ENCODE results near the gene ZFR2.
"Not testable (repeated sequence)": the region's sequence is repeated elsewhere in the genome, so short reads cannot be mapped to it uniquely, and the experiment has no call there.

ZFR2 gene

DNA sequence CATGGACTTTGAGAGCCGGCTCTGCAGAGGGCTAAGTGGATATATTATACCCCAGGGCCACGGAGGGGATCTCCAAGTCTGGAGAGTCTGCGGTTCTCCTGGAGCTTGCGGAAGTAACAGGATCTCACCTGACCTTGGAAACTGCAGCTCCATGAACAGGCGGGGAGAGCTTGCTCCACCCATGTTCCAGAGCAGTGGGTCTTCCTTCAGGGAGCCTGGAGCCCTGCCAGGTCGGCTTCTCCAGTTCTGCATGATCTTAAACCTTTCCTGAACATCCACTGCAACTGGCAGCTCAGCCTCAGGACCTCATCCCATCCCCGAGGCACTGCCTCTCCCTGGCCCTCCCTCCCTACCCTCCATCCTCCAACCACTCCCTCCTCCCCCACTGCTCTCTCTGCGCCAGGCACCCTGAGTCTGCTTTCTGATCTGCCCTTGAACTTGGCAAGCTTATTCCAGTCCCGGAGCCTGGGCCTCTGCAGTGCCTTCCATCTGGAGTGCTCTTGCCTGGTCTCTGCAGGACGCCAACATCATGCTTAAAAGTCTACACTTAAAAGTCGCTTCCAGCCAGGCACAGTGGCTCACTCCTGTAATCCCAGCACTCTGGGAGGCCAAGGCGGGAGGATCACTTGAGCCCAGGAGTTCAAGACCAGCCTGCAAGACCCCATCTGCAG is 24.8 kb upstream of the ZFR2 start:
- no peak for ATAC-seq (replicated peaks)
- H3K27ac Mint-ChIP-seq = no peak overlapping the region
- H3K4me3 Mint-ChIP-seq = no peak overlapping the region
- DNase-seq = no peak
- no peaks in the 10 kb centered on the region for H3K4me1 Mint-ChIP-seq
- peaks cover 0 to 4% of the 10 kb centered on the region in 2 donors for H3K27me3 Mint-ChIP-seq
- H3K9me3 Mint-ChIP-seq = no peaks in the 10 kb centered on the region
- no peaks in the 10 kb centered on the region for H3K36me3 Mint-ChIP-seq

DNA sequence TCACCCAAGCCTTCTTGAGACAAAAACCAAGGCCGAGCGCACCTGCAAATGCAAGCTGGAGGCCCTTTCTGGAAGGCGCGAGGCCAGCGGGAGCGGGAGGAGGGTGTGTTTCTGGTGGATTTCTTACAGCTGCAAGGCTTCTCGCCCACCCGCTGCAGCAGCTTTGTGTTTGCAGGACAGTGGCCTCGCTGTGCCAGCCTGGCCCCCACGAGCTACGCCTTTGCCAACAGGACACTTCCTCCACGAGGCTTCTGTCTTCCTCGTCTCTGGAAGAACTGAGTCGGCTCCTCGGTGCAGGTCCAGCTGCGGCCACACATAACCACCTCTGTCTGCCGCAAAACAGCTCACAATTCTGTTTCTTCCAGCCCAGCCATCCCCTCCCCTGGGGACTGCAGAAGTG is 21.8 kb upstream of the ZFR2 start:
- no peaks in the 10 kb centered on the region for H3K4me1 Mint-ChIP-seq
- H3K4me3 Mint-ChIP-seq = no peak overlapping the region
- no peaks in the 10 kb centered on the region for H3K9me3 Mint-ChIP-seq
- H3K27me3 Mint-ChIP-seq = peaks cover 0 to 4% of the 10 kb centered on the region in 2 donors
- DNase-seq (no peak), ATAC-seq (replicated peaks) (no peak)
- no peak overlapping the region for H3K27ac Mint-ChIP-seq
- no peaks in the 10 kb centered on the region for H3K36me3 Mint-ChIP-seq

DNA sequence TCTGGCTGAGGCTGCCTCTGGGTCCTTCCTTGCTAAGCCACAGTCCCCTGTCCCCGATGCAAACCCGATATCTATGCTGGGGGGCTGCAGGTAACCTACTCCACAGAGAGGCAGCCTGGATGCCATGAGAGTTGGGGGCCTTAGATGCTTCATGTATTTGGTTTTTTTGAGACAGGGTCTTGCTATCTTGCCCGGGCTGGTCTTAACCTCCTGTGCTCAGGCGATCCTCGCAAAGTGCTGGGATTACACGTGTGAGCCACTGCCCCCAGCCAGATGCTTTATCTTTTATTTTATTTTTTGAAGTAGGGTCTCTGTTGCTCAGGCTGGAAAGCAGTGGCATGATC is 13.2 kb upstream of the ZFR2 start:
- no peak for ATAC-seq (replicated peaks)
- no peaks in the 10 kb centered on the region for H3K9me3 Mint-ChIP-seq
- peaks cover 48 to 57% of the 10 kb centered on the region in 2 donors for H3K27me3 Mint-ChIP-seq

DNA sequence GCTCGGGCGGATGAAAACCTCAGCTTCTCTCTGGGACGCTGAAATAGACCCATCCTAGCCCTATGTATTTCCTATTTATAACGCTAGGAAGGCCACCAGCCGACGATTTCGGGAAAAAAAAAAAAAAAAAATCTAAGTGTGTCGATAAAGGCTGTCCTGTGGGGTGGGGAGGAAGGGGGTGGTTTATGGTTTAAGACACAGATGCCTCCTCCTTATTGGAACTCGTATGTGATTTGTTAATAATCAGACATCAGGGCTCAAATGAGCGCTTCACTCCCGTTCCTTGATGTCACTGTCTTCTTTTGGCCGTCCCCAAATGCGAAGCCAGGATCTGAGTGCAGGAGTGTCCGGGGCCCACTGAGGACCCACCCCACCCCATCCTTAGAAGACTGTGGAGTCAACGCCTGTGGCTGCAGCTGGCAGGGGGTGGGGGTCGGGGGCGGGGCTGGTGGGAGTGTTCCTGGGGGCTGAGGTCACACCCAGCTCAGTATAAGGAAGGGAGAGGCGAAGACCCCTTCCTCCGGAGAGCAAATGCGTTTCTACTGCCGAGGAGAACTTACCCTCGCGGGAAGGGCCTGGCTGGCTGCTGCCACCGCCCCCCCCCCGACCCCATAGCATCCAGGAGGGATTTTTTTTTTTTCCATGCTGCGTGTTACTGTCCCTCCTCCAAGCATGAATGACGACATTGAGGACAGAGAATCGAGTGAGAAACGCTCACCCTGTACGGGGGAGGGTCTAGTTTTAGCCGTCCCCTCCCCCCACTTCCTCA is 12.6 kb upstream of the ZFR2 start:
- peak in 1 of 2 donors; percentile 34 for ATAC-seq (replicated peaks)
- H3K27me3 Mint-ChIP-seq = peaks cover 48 to 60% of the 10 kb centered on the region in 2 donors
- peaks cover 4 to 13% of the 10 kb centered on the region in 2 donors for H3K4me1 Mint-ChIP-seq
- H3K36me3 Mint-ChIP-seq = no peaks in the 10 kb centered on the region
- peak overlapping the region in 1 of 2 donors; percentile 29 for H3K4me3 Mint-ChIP-seq
- H3K27ac Mint-ChIP-seq = no peak overlapping the region
- no peaks in the 10 kb centered on the region for H3K9me3 Mint-ChIP-seq
- no peak for DNase-seq

More for the DNA sequence above, 13.2 kb upstream of the ZFR2 start:
- H3K36me3 Mint-ChIP-seq = no peaks in the 10 kb centered on the region
- no peak overlapping the region for H3K4me3 Mint-ChIP-seq
- H3K27ac Mint-ChIP-seq = no peak overlapping the region
- DNase-seq = no peak
- H3K4me1 Mint-ChIP-seq = peaks cover 4 to 13% of the 10 kb centered on the region in 2 donors

DNA sequence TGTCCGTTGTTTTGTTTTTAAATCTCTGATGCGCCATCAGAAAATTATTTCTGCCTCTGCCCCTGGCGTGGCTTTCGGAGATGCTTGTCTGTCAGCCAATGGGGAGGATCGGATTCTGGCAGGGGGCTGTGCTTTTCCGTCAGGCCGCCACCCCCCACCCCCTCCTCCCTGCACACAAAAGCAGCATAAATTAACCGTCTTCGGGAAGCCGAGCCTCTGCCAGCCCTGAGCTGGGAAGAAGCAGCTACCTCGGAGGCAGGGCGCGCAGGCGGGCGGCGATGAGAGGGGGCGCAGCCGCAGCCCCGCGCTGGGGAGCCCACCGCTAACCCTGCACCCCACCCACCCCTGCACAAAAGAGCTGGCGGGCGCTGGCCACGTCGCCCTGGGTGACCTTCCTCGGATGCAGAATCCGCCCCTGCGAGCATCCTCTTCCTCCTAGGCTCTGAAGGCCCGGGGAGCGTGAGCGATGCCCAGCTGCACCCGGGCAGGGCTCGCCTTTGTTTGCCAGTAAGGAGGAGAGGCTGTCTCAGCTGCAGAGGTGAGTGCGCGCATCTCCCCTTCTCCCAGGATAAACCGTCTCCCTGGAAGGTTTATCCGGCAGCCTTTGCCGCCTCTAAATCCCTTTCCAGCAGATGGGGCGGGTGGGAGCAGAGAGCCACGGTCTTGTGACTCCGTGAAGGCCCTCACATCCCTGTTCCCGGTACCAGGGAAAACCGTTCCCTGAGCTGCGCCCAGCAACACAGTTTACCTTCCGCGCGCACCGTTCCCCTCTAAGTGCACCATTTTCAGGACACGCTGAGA is 11.8 kb upstream of the ZFR2 start, which contains the start of gene ATCAY:
TSS of gene ATCAY (plus strand) at position 215 of the 801 bp plus-strand sequence. CDS start 5,083 bp downstream, outside the sequence.
- Mint-ChIP-seq H3K27me3 (peaks cover 48 to 60% of the 10 kb centered on the region in 2 donors), H3K4me1 (peaks cover 4 to 13% of the 10 kb centered on the region in 2 donors), H3K9me3 (no peaks in the 10 kb centered on the region), H3K36me3 (no peaks in the 10 kb centered on the region), H3K4me3 (peak within 1 kb of the TSS in 1 of 2 donors; percentile 29), H3K27ac (no peak within 1 kb of the TSS)
- no peak for ATAC-seq (replicated peaks)
- DNase-seq = no peak

DNA sequence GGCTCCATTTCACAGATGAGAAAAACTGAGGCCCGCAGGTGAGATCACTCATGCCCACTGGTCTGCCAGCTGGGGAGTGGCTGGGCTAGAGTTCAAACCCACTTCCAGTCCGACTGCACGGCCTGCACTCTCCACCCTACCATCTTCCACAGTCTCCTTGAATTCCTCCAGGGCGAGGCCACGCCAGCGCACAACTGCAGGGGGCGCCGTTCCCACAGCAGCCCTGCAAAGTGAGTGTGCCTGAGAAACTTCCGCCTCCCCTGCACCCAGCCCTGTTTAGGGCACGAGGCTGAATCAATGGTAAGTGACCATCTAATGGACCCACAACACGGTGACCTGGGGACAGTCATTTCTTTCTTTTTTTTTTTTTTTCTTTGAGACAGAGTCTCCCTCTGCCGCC is 10.8 kb upstream of the ZFR2 start:
- Mint-ChIP-seq H3K27me3 (peaks cover 48 to 67% of the 10 kb centered on the region in 2 donors), H3K4me3 (no peak overlapping the region), H3K36me3 (no peaks in the 10 kb centered on the region), H3K27ac (no peak overlapping the region), H3K4me1 (peaks cover 4 to 13% of the 10 kb centered on the region in 2 donors), H3K9me3 (no peaks in the 10 kb centered on the region)
- no peak for DNase-seq
- ATAC-seq (replicated peaks) = no peak

DNA sequence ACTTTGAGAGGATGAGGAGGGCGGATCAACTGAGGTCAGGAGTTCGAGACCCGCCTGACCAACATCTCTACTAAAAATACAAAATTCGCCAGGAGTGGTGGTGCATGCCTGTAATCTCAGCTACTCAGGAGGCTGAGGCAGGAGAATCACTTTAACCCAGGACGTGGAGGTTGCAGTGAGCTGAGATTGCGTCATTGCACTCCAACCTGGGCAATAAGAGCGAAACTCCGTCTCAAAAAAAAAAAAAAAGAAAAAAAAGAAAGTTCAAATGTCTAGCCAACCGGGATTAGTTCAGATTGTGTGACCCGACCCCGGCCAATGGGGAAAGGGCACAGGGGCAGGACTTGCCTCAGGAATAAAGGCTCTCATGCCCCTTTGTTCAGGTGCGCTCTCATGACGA is 5.9 kb upstream of the ZFR2 start:
- not testable (repeated sequence) for H3K9me3 Mint-ChIP-seq; H3K4me3 Mint-ChIP-seq; H3K4me1 Mint-ChIP-seq; H3K27ac Mint-ChIP-seq; DNase-seq; H3K36me3 Mint-ChIP-seq; ATAC-seq (replicated peaks)
- H3K27me3 Mint-ChIP-seq = peaks cover 30 to 58% of the 10 kb centered on the region in 2 donors

DNA sequence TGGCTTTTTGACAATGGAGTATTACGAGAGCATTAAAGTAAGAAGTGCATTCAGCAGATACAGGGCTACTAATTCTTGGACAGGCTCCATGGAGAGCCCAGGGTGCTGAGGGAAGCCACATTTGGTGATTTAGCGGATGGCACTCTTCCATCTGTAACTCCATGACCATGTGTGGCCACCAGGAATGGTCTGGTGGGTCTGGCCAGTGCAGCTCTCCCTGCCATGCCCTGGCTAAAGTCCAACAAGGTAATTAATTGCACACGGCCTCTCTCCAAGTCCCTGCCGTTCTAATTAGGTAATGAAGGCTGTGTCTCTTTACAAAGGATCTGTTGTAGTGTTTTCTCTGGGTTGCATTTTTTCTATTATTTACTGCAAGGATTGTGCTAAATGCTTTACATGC is 4.3 kb upstream of the ZFR2 start:
- no peak overlapping the region for H3K27ac Mint-ChIP-seq
- peaks cover 32 to 58% of the 10 kb centered on the region in 2 donors for H3K27me3 Mint-ChIP-seq
- H3K36me3 Mint-ChIP-seq = peaks cover 7% of the 10 kb centered on the region in 2 donors
- no peak for DNase-seq
- no peak for ATAC-seq (replicated peaks)
- H3K4me1 Mint-ChIP-seq = peaks cover 7 to 9% of the 10 kb centered on the region in 2 donors
- H3K4me3 Mint-ChIP-seq = no peak overlapping the region
- H3K9me3 Mint-ChIP-seq = peaks cover 7% of the 10 kb centered on the region in 2 donors

DNA sequence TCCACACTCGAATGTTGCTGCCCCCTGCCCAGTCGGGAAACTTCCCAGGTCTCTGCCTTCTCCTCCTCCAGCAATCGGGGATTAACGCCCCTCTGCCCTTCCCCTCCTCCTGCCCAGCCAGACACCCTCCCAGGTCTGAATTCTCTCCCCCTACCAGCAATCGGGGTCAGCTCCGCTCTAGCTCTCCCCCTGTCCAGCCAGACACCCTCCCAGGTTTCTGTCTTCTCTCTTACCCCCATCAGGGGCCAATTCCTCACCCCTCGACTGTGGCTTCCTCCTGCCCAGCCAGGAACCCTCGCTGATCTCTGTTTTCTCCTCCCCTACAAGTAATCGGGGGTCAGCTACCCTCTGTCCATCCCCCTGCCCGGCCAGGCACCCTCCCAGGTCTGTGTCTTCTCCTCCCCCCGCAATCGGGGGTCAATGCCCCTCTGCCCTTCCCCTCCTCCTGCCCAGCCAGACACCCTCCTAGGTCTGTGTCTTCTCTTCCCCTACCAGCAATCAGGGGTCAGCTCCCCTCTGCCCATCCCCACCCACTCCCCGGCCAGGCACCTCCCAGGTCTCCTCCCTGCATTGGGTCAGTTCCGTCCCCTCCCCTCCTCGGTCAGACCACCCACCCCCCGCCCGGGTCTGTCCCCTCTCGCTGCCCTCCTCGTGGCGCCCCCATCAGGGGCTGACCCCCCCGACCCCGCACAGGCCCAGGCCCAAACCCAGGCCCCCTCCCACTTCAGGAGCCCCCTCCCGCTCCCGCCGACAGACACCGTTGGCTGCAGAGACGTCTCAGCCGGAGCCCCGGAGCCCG is 668 bp downstream of the ZFR2 start:
- Mint-ChIP-seq H3K4me1 (peaks cover 9 to 10% of the 10 kb centered on the region in 2 donors), H3K9me3 (peaks cover 7% of the 10 kb centered on the region in 2 donors), H3K4me3 (no peak overlapping the region), H3K27ac (no peak overlapping the region), H3K36me3 (peaks cover 7% of the 10 kb centered on the region in 2 donors), H3K27me3 (peaks cover 46 to 51% of the 10 kb centered on the region in 2 donors)
- ATAC-seq (replicated peaks) = no peak
- DNase-seq = no peak

DNA sequence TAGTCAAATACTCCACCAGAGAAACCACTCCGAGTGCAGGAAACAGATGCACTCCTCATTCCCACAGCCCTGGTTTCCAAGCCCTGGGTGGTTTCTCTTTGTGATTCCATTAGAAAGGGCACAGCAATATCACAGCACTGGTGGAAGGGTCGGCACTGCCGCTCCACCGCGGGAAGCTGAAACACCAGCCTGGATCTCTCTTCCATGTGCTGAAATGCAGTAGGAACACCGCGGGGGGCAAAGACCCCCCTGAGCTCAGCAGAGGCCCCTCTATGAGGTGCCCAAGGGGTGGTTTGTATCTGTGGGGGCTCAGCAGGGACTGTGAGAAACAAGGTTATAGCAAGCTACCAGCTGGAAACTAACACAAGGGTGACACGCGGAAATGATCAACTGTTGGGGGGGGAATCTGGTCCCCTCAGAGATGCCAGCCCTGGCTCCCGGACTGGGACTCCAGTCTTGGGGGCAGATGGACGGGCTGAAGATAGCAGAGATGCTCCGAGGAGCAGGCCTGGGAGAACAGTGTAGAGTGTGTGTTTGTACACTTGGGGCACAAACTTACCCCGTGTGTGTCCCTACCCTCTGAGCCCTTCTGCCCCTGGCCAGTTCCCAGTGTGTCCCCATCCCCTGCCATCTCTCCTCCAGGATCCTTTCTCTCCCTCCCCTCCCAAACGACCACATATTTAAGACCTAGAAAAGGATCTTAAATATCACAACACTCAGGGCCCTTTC is 1.8 kb downstream of the ZFR2 start:
- Mint-ChIP-seq H3K27ac (no peak overlapping the region), H3K27me3 (peaks cover 42 to 56% of the 10 kb centered on the region in 2 donors), H3K36me3 (peaks cover 7% of the 10 kb centered on the region in 2 donors), H3K4me1 (peaks cover 9 to 10% of the 10 kb centered on the region in 2 donors), H3K4me3 (no peak overlapping the region), H3K9me3 (peaks cover 7% of the 10 kb centered on the region in 2 donors)
- ATAC-seq (replicated peaks) (no peak), DNase-seq (no peak)

DNA sequence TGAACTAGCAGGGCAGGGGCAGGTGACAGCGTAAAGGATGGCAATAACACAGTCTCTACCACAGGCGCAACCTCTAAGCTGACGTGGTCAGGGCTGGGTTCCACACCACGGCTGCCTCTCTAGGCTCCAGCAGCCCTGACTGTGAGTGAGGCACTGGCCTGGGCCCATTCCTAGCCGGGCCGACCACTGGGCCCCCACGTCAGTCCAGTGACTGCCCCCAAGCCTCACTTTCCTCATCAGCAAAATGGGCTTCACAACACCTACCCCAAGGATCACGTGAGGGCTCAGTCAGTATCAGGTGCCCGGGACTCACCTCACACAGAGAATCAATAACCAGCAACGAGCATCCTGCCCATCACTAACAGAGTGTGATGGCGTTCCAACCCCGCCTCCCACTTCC is 5.2 kb downstream of the ZFR2 start:
- Mint-ChIP-seq H3K4me1 (peaks cover 0 to 2% of the 10 kb centered on the region in 2 donors), H3K27me3 (peaks cover 26 to 29% of the 10 kb centered on the region in 2 donors), H3K9me3 (no peaks in the 10 kb centered on the region), H3K27ac (no peak overlapping the region), H3K4me3 (no peak overlapping the region), H3K36me3 (no peaks in the 10 kb centered on the region)
- DNase-seq = no peak
- no peak for ATAC-seq (replicated peaks)

DNA sequence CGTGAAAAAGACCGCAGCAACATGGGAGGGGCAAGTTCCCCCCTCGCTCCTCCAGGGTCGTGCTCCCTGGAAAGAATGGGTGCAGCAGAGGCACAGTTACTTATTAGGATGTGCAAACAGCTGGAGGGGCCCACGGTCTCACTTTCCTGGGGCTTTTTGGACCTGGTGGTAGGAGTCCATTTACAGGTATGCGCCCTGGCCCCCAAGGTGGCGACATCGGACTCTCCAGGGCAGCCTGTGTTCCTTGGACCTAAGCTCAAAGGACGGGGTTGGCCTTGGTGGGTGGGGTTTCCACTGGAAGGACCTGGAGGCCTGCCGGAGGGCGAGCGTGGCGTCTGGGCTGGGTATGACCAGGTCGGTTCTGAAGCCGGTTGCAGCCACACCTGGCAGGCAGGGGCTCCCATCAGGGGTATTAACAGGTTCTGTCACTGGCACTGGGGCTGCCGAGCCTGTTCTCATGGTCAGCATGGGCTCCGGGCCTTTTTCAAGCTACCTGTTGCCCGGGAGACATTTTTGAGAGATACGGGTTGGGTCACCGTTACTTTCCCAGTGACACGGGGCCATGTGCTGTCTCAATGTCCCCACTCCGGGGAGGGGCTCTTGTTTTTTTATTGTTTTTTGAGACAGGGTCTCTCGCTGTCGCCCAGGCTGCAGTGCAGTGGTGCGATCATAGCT is 5.9 kb downstream of the ZFR2 start:
- DNase-seq (no peak), ATAC-seq (replicated peaks) (no peak)
- Mint-ChIP-seq H3K4me3 (no peak overlapping the region), H3K36me3 (no peaks in the 10 kb centered on the region), H3K27ac (no peak overlapping the region), H3K4me1 (peaks cover 3 to 4% of the 10 kb centered on the region in 2 donors), H3K9me3 (no peaks in the 10 kb centered on the region), H3K27me3 (peaks cover 21 to 23% of the 10 kb centered on the region in 2 donors)

DNA sequence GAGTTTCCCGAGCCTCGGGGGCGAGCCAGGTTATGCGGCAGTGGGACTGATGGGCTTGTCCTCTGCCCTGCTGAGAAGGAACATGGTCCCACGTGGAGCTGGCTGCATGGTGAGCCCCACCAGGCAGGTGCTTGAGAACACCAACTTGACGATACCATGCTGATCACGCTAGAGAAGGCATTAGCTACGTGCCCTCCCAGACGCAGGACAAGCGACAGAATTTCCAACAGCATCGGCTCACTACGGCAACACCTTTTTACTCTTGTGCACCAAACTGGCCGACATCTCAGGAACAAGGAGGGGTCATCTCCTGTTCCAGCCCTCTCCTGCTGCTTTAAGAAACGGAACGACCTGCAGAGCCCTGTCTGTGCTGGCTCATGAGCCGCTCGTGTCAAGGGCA is 8.3 kb downstream of the ZFR2 start:
- H3K27ac Mint-ChIP-seq = no peak overlapping the region
- no peaks in the 10 kb centered on the region for H3K9me3 Mint-ChIP-seq
- H3K27me3 Mint-ChIP-seq = peaks cover 3 to 5% of the 10 kb centered on the region in 2 donors
- no peak overlapping the region for H3K4me3 Mint-ChIP-seq
- no peak for ATAC-seq (replicated peaks)
- DNase-seq = no peak
- H3K36me3 Mint-ChIP-seq = no peaks in the 10 kb centered on the region
- H3K4me1 Mint-ChIP-seq = peaks cover 8 to 9% of the 10 kb centered on the region in 2 donors

Measured in stimulated activated naive B cell treated with anti-CD40 and anti-IgM and Interleukin-4, amounts not matched to agents 10 μg/mL and 1 μg/mL and 100 μg/mL, for 72 hours (primary cell).